GM18505 (cell line): ENCODE data around the gene NMUR2.

Source experiments
- ATAC-seq: cut with Tn5 transposase; IDR thresholded peaks from one replicate; pipeline ENCODE4 v1.9.1; 2021; ENCODE audit not compliant: unreplicated experiment
- POLR2A ChIP-seq: IDR thresholded peaks from 4 replicates; pipeline ENCODE4 v1.6.1; 2011; ENCODE audit warnings: borderline replicate concordance; ENCODE audit not compliant: insufficient read depth, insufficient read length; ENCODE audit errors: extremely low read depth

NMUR2 gene

DNA sequence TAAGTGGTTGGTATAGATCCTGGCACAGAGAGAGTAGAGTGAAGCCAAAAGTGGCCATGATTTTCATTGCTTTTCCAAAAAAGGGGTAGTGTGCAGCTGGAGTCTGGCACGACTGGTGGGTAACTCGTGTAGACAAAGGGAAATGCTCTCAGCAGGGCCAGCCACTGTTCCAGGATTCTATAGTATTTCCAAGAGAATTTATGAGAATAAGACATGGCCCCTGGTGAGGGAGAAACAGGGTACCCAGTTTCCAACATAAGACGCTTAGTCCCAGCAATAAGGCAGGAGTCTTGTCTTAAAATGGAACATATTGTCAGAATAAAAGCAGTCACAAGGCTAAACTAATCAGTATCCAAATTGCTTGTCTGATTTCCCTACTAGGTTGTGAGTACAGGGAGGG lies 52.1 kb downstream of the NMUR2 start:
- ATAC-seq = no peak
- no peak for TF ChIP-seq POLR2A

DNA sequence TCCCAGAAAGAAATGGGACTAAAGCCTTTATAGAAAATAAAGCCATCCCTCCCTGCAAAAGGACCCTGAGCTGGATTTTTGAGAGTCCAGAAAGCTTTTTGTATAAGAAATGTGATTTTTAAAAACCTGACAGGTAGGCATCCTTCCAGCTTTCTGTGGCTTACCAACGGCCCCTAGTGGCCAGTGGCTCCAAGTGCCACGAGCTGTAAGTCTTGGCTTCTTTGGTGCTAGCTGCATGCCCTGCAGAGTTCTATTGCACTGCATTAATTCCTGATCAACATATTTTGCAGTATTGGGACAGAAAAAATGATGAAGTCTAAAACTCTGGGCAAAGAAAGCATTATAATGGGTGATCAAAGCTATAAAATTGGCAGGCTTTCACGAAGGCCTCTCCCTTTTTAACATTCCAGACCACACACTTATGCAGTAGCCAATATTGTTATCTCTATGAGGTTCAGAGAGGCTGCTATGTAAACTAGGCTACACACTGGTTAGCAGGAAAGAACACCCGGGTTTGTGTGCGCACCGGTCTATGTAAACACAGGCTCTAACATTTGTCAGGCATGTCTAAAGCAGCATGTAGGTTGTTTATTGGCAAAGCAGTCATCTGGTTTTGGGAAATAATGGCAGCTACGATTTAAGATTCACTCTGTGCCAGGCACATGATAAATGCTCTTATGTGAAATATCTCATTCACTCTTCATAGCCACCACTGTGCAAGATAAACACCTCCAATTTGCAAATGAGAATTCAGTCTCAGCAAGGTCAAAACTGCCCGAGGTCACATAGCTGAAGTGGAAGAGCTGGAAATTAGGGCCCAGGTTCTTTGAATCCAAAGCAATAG lies 55.2 kb downstream of the NMUR2 start:
- TF ChIP-seq POLR2A = no peak

More for the DNA sequence above, 55.2 kb downstream of the NMUR2 start:
- peak; percentile 80 for ATAC-seq
